HG02885 (cell line): Measurements from ENCODE around the gene OR2G6.
"Not testable (repeated sequence)": the region's sequence is repeated elsewhere in the genome, so short reads cannot be mapped to it uniquely, and the experiment has no call there.

Experiments
- ATAC-seq: cut with Tn5 transposase; IDR thresholded peaks from one replicate; pipeline ENCODE4 v1.9.1; 2021; ENCODE audit warnings: mild to moderate bottlenecking; ENCODE audit not compliant: unreplicated experiment, poor library complexity

OR2G6 gene

DNA sequence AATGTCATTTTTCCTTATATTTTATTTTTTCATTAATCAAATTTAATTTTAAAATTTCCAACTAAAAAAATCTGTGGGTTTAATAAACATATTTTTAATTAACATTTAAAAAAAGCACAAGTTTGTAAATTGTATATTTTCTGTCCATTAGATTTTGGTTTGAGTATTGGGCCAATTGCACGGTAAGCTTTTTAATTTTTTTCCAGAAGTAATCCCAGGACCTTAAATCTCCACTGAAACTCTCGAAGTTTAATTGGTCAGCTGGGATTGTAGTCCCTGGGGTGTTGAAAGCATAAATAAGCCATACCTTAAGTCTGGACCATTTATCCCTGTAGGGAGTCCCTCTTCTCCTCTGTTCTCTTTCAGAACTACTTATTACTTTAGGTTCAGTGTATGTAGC, at the start of gene OR2G6:
TSS of gene OR2G6 (plus strand) at position 301 of the 400 bp plus-strand sequence. CDS start 13,574 bp downstream, outside the sequence.
- ATAC-seq: not testable (repeated sequence)

DNA sequence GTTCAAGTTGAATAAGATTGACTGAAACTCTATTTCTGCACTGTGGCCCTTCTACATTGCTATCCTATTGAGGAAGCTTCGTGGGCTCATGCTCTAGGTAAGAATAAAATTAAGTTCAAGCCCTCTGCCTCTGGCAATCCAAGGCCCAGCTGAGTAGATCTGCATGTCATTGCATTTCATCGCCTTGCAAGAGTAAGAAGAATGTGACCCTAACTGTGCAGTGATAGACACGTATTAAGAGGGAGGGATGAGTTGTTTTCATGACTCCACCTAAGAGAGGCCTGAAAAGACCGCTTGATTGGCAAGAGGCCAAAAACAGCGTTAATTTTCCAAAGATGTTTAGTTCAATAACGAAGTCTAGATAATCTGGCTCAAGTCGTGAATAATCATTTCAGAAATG, 48.8 kb upstream of the OR2G6 start:
- not testable (repeated sequence) for ATAC-seq

DNA sequence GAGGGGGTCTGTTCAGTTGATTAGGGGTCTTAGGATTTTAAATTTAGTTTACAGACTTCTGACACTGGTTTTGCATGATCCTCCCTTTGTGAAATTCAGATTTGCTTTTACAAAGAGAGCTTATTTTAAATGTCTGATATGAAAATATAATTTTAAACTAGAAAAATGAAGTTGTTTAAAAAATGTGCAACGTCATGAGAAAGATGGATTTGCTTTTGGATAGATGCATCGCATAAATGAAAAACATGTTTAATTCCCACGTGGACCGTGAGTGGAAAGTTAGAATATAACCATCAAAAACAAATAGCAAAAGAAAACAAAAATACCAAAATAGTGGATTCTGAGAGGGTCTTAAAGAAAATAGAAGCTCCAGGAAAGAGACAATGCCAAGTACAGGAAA, 36.7 kb upstream of the OR2G6 start:
- ATAC-seq: no peak

DNA sequence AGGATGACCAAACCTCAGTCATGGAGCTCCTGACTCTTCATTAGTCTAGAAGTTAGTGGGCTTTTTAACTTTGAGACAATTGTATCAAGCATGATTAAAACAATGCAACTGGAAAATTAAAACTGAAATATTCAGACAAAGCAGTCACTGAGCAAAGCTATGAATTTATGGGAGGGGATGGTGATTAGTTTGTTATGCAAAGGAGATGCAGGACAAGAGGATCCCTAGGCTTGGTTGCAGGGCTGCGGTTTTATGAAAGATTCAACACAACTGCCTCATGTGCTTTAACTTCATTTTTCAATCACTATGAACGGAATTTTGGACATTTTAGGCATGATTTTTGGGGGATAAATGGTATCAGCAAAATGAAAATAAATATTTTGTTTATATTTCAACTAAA, 35.8 kb upstream of the OR2G6 start:
- not testable (repeated sequence) for ATAC-seq

DNA sequence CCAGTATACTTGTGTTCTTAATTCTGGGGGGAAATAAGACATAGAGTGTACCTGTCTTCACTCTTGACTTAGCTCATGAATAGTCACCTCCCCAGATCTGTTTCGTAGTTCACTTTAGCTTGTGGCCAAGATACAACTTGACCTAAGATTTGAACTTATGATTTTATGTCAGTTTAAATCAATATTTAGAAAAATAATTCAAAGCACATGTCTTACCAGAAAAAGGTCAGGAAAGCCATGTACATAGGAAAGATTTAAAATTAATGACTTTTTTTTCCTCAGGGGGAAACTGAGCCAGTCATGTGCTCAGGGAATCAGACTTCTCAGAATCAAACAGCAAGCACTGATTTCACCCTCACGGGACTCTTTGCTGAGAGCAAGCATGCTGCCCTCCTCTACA, 34.8 kb upstream of the OR2G6 start, which contains the start of gene OR2T3:
TSS of gene OR2T3 (plus strand) at position 301 of the 400 bp plus-strand sequence. CDS start at position 301, 0 bp downstream.
- ATAC-seq: not testable (repeated sequence)

DNA sequence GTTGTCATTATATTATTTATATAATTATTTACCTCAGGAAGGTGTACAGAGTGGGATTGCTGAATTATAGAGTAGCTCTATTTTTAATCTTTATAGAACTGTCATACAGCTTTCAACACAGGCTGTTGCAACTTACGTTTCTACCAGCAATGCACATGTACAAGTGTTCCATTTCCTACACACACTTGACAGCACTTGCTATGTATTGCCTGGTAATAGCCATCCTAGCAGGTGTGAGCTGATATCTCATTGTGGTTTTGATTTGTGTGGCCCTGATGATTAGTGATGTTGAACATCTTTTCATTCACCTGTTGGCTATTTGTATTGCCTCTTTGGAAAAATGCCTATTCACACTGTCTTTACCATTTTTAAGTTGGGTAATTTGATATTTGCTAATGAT, 32.2 kb upstream of the OR2G6 start:
- peak; percentile 79 for ATAC-seq

DNA sequence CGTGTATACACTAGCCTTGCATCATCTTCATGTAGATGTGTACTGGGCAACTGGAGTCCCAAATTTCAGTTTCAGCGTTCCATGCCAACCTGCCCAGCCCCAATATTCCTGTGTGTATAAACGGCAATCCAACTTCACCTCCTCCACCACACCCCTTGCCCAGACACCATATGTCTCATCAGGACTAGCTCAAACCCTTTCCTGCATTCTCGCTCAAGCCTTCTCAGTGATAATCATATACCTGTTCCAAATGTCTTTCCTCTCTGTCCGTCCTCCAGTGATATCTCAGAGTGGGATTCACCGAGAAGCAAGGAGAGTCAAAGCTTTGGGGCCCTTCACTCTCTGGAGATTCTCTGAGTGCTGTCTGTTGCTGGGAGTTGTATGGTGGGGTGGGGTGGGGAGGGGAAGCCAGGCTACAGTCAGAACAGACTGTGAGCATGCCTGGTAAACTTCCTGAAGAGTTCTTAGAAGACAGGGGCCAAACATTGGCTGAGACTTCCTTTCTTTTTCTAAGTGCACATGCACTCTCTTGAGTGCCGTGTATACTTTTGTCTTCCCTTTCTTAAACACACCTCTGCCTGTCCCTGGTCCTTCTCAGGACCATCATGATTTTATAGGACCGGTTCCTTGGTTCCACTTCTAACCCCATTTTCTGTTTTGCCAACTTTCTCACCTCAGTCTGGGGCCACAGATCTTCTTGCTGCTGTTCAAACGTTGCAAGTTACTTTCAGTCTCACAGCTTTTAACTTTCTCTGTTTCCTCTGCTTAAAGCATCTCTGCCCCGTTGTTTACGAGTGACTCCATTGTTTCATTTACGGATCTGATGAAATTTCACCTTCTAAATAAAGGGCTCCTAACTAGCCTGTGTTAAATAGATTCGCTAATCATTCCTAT, 25.9 kb upstream of the OR2G6 start:
- ATAC-seq: peak; percentile 86

DNA sequence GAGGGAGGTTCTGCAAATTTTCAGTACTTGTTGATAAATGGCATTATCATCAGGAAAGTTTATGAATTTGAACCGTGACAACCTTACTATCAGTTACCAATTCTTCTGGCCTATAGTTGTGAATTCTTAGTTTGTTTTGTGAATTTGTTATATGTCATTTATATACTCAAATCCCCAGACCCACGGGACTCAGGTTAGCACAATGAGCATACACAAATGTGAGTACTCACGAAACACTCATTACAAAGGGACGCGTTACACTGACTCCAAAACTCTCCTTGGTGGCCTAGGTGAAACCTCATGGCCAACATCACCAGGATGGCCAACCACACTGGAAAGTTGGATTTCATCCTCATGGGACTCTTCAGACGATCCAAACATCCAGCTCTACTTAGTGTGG, 19.6 kb upstream of the OR2G6 start, which contains the start of gene OR2T5:
TSS of gene OR2T5 (plus strand) at position 301 of the 400 bp plus-strand sequence. CDS start at position 301, 0 bp downstream.
- not testable (repeated sequence) for ATAC-seq

DNA sequence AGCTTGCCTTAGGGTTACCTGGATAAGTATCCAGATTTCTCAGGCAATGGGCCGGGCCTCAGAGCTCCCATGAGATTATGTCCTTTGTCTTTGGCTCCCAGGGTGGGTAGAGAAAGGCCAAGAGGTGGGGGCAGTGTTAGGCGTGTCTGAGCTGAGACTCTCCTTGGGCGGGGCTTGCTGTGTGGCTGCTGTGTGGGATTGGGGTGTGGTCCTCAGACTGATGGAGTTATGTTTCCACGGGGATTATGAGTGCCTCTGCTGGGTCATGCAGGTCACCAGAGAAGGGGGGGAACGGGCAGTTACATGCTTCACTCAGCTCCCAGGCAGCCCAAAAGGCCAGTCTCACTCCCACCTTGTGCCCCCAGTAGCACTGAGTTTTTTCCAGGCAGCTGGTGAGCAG, 11.2 kb upstream of the OR2G6 start:
- ATAC-seq: not testable (repeated sequence)

DNA sequence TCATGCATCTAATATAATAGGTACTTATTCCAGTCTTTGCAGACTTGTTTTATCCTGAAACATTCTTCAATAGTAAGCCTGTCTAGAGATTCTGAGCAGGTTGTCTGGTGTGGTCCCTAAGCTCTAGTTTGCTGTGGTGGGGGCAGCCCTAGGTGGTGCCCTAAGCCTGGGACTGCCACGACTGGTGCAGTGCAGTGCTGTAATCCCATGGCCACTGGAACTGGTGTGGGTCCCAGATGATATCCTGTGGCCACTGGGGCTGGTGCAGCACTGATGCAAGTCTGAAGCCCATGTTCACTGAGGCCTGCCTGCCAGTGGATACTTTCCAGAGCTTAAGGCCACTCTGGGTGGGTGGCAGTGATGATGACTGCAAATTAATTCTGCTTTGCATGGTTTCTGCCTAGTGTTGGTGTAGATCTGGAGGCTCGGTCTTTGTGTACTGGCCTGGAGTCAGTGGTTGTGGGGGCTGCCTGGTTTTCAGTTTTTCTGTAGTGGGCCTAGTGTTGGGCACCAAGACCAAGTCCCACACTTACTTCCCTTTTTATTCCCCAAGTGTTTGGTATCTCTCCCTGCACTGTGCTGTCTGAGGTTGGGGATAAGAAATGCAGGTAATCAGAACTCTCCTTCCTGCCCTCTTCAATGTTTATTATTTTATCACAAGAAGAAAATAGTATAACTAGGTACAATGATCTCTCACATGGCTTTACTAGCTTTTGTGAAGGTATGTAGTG, 7.4 kb upstream of the OR2G6 start:
- ATAC-seq: not testable (repeated sequence)

DNA sequence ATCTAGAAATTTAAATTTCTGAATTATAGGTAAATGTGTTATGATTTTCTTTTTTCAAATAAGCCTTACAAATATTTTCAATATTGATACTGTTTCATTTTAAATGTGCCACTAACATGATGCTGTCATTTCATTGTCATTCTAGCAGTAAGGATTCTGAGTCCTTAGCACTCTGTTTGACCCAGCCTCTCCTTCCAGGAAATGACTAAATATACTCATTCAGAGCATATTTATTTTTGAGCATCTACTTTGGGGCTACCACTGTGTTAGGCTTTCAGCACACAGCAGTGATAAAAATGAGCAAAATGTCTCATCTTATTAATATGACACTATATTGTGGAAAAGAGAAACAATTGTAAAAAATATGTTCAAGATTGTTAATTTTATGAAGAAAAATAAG, 2.3 kb downstream of the OR2G6 start:
- ATAC-seq: peak; percentile 62

DNA sequence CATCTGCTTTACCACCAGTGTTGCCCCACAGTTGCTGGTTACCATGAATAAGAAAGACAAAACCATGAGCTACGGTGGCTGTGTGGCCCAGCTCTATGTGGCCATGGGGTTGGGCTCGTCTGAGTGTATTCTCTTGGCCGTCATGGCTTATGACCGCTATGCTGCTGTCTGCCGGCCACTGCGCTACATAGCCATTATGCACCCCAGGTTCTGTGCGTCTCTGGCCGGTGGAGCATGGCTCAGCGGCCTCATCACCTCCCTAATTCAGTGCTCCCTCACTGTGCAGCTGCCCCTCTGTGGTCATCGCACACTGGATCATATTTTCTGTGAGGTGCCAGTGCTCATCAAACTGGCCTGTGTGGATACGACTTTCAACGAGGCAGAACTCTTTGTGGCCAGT, 14.0 kb downstream of the OR2G6 start:
- no peak for ATAC-seq

DNA sequence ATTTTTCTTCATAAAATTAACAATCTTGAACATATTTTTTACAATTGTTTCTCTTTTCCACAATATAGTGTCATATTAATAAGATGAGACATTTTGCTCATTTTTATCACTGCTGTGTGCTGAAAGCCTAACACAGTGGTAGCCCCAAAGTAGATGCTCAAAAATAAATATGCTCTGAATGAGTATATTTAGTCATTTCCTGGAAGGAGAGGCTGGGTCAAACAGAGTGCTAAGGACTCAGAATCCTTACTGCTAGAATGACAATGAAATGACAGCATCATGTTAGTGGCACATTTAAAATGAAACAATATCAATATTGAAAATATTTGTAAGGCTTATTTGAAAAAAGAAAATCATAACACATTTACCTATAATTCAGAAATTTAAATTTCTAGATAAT, 29.6 kb downstream of the OR2G6 start:
- ATAC-seq: peak; percentile 65

DNA sequence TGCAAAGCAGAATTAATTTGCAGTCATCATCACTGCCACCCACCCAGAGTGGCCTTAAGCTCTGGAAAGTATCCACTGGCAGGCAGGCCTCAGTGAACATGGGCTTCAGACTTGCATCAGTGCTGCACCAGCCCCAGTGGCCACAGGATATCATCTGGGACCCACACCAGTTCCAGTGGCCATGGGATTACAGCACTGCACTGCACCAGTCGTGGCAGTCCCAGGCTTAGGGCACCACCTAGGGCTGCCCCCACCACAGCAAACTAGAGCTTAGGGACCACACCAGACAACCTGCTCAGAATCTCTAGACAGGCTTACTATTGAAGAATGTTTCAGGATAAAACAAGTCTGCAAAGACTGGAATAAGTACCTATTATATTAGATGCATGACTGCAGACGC, 39.5 kb downstream of the OR2G6 start:
- not testable (repeated sequence) for ATAC-seq

DNA sequence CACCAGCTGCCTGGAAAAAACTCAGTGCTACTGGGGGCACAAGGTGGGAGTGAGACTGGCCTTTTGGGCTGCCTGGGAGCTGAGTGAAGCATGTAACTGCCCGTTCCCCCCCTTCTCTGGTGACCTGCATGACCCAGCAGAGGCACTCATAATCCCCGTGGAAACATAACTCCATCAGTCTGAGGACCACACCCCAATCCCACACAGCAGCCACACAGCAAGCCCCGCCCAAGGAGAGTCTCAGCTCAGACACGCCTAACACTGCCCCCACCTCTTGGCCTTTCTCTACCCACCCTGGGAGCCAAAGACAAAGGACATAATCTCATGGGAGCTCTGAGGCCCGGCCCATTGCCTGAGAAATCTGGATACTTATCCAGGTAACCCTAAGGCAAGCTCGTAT, 43.2 kb downstream of the OR2G6 start:
- ATAC-seq: not testable (repeated sequence)

DNA sequence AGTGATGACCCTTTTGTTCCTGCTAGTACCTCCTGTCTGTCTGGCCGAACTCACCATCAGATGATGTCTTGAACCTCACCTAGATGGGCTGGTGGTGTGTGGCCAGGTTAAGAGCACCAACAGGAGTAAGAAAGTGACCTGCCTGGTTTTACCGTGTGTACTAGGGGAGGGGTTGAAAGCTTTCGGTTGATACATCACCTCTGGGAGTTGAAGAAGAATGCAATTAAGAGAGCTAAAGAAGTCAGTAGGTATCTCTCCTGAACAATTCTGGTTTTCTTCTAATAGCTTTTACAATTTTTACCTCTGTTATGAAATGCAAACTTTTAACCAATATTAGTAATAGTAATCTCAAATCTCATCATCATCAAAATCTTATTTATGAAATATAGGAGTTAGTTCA, 54.8 kb downstream of the OR2G6 start, which contains the start of gene OR2T29:
TSS of gene OR2T29 (minus strand) at position 101 of the 400 bp plus-strand sequence. CDS start 3,281 bp downstream, outside the sequence.
- ATAC-seq: not testable (repeated sequence)

DNA sequence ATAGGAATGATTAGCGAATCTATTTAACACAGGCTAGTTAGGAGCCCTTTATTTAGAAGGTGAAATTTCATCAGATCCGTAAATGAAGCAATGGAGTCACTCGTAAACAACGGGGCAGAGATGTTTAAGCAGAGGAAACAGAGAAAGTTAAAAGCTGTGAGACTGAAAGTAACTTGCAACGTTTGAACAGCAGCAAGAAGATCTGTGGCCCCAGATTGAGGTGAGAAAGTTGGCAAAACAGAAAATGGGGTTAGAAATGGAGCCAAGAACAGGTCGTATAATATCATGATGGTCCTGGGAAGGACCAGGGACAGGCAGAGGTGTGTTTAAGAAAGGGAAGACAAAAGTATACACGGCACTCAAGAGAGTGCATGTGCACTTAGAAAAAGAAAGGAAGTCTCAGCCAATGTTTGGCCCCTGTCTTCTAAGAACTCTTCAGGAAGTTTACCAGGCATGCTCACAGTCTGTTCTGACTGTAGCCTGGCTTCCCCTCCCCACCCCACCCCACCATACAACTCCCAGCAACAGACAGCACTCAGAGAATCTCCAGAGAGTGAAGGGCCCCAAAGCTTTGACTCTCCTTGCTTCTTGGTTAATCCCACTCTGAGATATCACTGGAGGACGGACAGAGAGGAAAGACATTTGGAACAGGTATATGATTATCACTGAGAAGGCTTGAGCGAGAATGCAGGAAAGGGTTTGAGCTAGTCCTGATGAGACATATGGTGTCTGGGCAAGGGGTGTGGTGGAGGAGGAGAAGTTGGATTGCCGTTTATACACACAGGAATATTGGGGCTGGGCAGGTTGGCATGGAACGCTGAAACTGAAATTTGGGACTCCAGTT, 57.9 kb downstream of the OR2G6 start:
- ATAC-seq: peak; percentile 73

DNA sequence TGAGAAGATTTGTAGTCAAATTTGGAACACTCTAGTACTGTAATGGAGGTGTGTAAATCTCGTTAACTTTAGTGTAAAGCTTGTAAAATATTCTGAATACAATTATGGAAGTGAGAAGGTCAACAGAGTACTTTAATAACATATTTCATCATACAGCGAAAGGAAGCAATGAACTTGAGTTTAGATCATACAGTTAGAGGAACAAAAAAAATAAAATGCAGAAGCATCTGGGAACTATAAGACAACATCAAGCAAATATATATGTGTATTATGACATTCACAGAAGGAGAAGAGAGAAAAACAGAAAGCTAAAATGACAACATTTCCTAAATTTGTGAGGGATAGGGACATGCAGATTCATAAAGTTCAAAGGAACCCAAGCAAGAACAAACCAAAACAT, 61.2 kb downstream of the OR2G6 start:
- ATAC-seq: not testable (repeated sequence)

DNA sequence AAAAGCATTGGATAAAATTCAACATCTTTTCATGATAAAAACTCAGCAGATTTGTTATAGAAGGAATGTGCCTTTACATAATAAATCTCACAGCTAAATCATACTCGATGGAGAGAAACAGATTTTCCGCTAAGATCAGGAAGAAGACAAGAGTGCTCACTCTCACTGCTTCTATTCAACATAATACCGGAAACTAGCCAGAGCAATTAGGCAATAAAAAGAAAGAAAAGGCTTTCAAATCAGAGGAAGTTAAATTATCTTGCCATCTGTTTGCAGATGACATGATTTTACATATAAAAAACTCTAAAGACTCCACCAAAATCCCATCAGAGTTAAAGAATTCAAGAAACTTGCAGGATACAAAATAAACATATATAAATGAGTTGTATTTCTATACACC, 62.9 kb downstream of the OR2G6 start:
- ATAC-seq: not testable (repeated sequence)

DNA sequence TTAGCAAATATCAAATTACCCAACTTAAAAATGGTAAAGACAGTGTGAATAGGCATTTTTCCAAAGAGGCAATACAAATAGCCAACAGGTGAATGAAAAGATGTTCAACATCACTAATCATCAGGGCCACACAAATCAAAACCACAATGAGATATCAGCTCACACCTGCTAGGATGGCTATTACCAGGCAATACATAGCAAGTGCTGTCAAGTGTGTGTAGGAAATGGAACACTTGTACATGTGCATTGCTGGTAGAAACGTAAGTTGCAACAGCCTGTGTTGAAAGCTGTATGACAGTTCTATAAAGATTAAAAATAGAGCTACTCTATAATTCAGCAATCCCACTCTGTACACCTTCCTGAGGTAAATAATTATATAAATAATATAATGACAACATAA, 64.2 kb downstream of the OR2G6 start:
- ATAC-seq: peak; percentile 94
